ENCODE data around the gene SBNO2.

Gene SBNO2

GRCh38 chr19:1103708-1104310, 70.3 kb downstream of the SBNO2 start, which contains the start of gene GPX4:
Gene GPX4, plus strand, starts transcription at chr19:1103994. Its CDS starts 50 bp downstream, at chr19:1104044.
- peak; percentile 100 for DNase-seq

- no peak for DNase-seq
Observed at GRCh38 chr19:1103132-1103707, 70.8 kb downstream of the SBNO2 start.

- DNase-seq = no peak
Observed at GRCh38 chr19:1102407-1103131, 71.5 kb downstream of the SBNO2 start.

GRCh38 chr19:1101337-1101698, 72.8 kb downstream of the SBNO2 start:
- peak; percentile 91 for DNase-seq

GRCh38 chr19:1098177-1099051, 75.7 kb downstream of the SBNO2 start:
- no peak for DNase-seq

- DNase-seq = no peak
Observed at GRCh38 chr19:1097810-1098176, 76.3 kb downstream of the SBNO2 start.

GRCh38 chr19:1094978-1095701, 78.9 kb downstream of the SBNO2 start, which contains the start of gene POLR2E:
Gene POLR2E, minus strand, starts transcription at chr19:1095375. Its CDS starts 60 bp downstream, at chr19:1095315.
- DNase-seq = peak; percentile 99

GRCh38 chr19:1094655-1094977, 79.5 kb downstream of the SBNO2 start:
- DNase-seq = no peak

- no peak for DNase-seq
Observed at GRCh38 chr19:1093811-1094553, 80.1 kb downstream of the SBNO2 start.

- no peak for DNase-seq
Observed at GRCh38 chr19:1093330-1093729, 80.7 kb downstream of the SBNO2 start.

GRCh38 chr19:1091544-1092175, 82.4 kb downstream of the SBNO2 start:
- no peak for DNase-seq

GRCh38 chr19:1090731-1091543, 83.1 kb downstream of the SBNO2 start:
- no peak for DNase-seq

GRCh38 chr19:1089891-1090290, 84.2 kb downstream of the SBNO2 start:
- peak; percentile 51 for DNase-seq

GRCh38 chr19:1089126-1089771, 84.8 kb downstream of the SBNO2 start:
- no peak for DNase-seq

- DNase-seq = no peak
Observed at GRCh38 chr19:1088416-1089010, 85.6 kb downstream of the SBNO2 start.

GRCh38 chr19:1087813-1088415, 86.2 kb downstream of the SBNO2 start:
- DNase-seq = peak; percentile 97

- no peak for DNase-seq
Observed at GRCh38 chr19:1086613-1087012, 87.5 kb downstream of the SBNO2 start.

- no peak for DNase-seq
Observed at GRCh38 chr19:1085676-1086442, 88.2 kb downstream of the SBNO2 start.

Data from hematopoietic multipotent progenitor cell treated with erythropoietin and hydrocortisone succinate and interleukin-3 and kit ligand, for 4 days (in vitro differentiated cells).